SHP77 (cell line): Measurements from ENCODE around the gene RAB13.

ENCODE experiments used
- DNase-seq, 2 experiments: peaks; one replicate each; lab custom pipeline; 2025; lab: John Stamatoyannopoulos, UW

The RAB13 gene

GRCh38 chr1:153933430-153933829 is 52.7 kb downstream of the RAB13 start:
- no peak for DNase-seq

- no peak for DNase-seq
These were observed 53.7 kb downstream of the RAB13 start for GRCh38 chr1:153932156-153933131.
